GM21447 (cell line): ENCODE measurements around the gene HTR1D.

Experiments used
- ATAC-seq: cut with Tn5 transposase; IDR thresholded peaks from one replicate; pipeline ENCODE4 v1.9.1; 2021; ENCODE audit not compliant: unreplicated experiment

HTR1D gene

DNA sequence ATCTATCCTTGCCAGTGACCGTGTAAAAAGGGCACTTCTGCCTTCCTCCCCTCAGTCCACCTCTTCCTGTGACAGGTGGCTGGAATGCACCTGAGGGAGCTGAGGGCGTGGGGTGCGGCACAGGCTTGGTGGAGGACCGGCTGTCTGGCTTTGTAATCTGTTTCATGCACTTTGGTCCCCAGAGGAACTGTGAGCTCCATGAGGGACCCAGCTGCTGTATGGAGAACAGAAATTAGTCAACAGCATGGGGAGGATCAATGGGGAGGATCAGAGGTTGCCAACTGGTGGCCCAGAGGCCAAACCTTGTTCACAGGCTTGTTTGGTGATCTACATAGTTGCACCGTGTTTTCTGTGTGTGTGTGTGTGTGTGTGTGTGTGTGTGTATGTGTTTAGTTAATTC lies 29.7 kb downstream of the HTR1D start:
- ATAC-seq = no peak

DNA sequence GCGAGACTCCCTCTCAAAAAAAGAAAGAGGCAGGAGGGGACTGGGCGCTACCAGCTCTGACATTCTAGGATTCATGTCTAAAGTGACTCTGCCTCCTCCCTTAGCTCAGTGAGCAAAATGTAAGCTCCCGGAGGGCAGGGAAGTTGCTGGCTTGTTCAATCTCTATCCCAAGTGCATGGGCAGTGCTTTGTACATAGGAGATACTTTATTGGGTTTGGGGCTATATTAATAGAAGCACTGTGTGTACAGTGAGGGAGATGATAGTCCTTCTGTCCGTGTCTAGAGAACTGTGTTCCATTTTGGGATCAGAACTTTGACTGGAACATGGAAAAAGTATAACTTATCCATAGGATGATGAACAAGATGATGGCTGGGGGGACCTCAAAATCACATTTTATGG lies 31.9 kb downstream of the HTR1D start:
- no peak for ATAC-seq

DNA sequence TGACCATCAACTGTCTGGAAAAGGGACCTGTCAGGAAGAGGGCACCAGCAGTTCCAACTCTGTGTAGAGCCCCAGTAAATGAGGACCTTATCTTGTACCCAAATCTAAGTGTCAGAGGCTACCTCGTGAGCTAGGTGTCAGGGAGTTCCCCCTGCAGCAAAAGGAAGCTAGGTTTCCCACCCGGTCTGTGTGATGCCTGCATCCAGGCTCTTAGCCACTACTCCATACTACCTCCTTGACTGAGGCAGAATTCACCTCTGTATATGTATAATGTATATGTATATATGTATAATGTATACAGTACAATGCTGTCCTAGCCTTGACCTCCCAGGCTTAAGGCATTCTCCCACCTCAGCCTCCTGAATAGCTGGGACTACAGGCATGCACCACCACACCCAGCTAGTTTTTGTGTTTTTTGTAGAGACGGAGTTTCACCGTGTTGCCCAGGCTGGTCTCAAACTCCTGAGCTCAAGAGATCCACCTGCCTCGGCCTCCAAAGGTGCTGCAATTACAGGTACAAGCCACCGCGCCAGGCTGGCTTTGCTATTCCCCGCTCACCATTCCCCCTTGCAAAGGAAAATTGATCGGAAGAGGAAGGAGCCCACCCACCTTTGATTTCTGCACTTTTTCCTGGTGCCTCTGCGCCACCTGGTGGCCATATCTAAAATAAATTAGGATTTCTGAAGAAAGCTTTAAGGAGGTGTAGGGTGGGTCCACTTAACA lies 32.9 kb downstream of the HTR1D start:
- ATAC-seq = no peak

DNA sequence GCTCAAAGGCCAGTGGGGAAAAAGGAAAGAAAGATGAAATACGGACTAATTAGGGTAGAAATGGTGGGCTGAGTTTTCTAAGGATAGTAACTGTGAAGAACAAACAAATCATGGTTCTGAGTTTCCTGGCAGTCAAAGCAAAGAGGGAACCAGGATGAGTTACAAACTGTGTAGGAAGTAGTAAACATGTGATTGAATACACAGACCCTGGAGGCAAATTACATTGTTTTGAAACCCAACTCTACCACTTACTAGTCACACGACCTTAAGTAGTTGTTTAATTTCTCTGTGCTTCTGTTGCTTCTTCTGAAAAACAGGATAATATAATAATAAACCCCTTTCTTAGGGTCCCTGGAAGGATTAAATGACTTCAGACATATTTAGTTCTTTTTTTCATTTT lies 37.4 kb downstream of the HTR1D start:
- ATAC-seq = no peak

DNA sequence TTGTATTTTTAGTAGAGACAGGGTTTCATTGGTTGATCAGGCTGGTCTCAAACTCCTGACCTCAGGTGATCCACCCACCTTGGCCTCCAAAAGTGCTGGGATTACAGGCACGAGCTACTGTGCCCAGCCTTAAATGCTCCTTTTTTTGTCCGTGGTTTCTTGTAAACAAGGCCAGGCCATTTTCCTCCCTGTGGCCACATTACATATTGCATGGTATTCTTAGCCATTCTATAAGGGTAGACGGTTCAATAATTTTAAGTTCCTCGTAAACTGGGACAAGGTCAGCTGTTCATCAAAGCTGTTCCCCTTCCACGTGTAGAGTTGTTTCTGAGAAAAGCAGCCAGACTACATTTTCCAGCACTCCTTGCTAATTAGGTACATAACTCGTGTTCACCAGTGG lies 38.4 kb downstream of the HTR1D start:
- ATAC-seq = no peak

DNA sequence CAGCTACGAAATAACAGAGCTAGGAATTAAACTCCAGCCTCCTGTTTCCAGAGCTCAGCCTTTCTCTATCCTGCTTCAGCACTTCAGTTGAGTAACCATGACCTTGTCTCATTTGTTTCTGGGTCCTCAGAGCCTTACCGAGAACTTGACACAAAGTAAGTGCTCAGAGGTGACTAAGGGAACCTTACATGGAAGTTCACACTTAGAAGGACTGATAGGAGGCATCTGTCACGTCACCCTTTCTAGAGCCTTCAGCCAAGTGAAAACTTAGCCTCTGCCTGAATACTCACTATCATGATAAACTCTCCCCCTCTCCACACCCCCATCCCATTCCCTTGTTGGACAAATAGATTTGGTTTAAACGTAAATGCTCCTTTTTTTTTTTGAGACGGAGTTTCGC lies 38.9 kb downstream of the HTR1D start:
- ATAC-seq = no peak

DNA sequence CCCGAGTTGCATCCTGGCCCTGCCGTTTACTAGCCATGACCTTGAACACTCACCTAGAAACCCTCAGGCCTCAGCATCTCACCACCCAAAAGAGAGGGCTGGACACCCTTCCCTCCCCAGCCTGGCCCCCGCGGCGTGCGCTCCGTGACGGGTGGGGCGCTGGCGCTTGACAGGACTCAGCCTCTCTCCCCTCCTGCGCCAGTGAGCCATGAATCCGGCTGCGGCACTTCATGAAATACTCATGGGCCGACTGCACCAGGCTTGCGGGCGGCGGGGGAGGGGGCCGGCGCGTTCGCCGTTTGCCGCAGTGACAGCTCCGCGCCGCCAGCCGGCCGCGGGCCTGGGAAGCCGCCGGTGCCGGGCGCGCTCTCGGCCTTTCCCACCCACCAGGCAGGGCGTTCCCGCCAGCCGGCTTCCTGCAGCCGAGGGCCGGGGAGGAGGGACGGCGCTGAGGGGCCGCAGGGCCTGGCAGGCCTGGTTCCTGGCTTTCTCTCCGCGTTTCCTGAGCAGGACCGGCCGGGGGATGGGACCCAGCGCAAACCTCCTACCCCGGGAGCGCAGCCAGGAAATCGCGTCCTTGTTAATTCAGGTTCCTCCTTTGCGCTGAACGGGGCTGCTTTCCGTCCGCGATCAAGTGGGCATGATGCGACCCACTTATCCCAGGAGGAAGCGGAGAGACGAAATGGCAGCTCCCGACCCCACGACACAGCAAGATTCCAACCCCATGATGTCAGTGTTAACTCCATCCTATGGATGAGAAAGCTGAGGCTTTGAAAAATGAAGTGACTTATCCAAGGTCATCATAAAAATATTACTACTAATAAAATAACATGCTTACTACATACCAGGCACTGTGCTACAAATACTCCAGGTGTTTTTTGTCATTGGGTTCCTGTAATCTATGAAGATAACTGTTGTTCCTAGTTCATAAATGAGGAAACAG lies 39.6 kb downstream of the HTR1D start:
- ATAC-seq = peak; percentile 75

DNA sequence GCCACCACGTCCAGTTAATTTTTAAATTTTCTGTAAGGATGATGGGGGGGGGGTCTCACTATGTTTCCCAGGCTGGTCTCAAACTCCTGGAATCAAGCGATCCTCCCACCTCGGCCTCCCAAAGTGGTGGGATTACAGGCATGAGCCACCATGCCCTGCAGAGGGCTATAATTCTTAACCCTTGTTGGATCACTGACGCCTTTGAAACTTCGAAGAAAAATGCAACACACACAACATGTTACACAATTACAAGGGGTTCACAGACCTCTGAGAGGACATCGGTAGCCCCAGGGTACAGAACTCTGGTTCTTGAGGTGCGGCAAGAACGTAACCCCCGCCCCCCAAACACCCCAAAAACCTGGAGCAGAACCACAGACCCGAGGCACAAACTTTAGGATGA lies 40.3 kb downstream of the HTR1D start:
- no peak for ATAC-seq

DNA sequence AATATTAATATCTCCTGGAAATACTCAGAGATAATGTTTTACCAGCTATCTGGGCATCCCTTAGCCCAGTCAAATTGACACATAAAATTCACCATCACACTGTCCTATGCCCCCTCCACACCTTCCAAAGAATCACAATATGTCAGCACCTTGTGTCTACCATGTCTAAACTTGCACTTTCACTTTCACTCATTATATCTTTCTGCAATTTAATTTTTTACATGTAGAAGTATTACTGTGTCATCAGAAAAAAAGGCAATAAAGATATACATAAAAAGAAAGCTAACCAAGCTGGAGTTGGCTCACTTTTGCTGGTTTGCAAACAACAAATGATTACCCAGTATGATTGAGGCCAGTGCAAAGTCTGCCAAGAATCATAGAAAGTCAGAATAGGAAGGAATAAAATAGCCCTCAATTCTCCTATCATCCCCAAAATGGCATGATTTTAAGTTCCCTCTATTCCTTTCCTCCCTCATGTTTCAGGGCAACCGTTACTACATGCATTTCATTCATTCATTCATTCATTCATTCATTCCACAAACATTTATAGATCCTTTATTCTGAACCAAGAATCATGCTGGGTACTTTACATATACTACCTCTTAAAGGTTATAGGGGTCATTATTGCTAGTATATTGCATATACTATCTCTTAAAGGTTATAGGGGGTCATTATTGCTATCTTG lies 42.7 kb downstream of the HTR1D start:
- ATAC-seq = no peak

DNA sequence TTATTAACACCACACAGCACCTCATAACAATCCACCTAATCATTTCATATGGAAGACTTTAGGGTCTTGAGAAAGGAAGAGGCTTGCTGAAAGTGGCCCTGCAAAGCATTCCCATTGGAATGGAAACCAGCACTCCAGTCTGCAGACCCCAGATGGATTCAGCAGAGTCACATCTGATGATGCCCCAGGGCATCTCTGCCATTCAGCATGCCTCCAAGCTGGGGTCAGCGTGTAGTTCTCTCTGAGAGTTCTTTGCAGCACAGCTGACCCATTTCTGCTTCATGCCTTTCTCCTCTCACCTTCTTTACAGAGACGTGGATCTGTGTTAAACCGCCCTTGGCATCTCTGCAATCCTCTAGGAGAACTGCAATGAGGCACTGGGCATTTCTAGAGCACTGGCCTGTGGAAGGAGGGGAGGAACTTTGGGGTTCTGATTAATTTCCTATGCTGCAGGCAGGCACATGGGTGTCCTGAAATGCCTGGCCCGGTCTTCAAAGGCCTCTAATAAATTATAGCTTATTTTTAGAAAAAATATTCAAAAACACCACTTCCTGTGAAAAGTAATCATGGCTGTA lies 46.0 kb downstream of the HTR1D start:
- no peak for ATAC-seq

DNA sequence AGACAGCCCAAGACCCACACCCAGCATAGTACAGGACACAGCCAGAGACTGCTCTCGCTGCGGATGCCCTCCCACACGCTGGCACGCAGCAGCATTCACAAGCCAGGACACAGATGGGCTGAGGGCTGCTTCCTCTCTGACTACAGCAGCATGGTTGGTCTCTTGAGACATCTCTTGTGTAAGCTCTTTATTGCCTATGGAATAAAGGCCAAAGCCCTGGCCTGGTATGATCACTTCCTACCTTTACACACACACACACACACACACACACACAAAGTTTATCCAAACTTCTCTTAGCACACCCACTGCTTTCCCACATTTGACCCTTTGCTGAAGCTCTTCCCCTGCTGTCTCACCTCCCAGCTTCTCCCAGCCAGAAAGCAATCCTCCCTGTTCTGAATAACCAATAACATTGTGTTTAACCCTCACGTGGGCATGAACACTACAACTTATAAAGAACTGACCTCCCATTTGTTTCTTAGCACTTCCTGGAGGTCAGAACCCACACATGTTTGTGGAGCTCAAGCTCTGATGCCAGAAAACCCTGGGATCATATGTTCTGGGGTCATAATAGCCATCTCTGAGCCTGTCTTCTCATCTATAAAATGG lies 47.5 kb downstream of the HTR1D start:
- ATAC-seq = no peak

DNA sequence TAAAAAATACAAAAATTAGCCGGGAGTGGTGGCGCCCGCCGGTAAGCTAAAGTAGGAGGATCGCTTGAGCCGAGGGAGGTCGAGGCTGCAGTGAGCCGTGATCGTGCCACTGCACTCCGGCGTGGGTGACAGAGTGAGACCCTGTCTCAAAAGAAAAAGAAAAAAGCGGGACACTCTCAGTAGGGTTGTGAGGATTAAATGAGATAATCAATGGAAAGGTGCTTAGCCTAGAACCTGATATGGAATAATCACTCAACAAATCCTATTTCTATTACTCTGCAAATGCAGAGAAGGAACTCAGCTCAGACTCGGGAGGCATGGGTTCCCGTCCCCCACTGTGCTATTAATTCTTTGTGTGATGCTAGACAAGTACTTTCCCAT lies 48.1 kb downstream of the HTR1D start:
- no peak for ATAC-seq

DNA sequence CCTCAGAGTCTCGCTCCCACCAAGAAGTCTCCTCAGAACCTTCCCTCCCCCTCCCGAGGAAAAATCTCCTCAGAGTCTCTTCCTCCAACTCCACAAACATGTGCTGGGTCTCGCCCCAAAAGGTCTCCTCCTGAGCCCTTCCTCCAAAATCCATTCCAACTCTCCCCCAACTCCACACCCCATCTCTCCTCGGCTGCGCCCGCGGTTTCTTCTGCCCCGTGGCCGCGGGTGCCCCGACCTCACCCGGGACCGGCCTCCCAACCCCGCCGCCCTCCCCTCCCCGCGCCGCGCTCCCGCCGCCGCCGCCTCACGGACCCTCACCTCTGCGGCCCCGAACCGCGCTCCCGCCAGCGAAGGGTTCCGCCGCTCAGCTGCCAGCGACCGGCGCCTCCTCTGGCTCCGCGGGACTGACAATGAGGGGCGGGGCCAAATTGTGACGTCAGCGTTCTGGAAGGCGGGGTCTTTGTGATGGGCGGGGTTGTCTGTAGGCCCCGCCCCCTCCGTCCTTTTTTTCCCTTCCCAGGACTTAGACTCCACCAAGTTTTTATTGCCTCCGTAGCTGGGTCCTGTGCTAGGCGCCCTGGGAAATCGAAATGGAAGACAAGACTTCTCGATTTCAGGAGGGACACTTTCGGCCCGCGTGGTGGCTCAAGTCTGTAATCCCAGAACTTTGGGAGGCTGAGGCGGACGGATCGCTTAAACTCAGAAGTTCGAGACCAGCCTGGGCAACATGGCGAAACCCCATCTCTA lies 48.7 kb downstream of the HTR1D start, which contains the start of gene LUZP1:
TSS of gene LUZP1 (minus strand) at position 412 of the 750 bp plus-strand sequence.
- peak; percentile 58 for ATAC-seq

DNA sequence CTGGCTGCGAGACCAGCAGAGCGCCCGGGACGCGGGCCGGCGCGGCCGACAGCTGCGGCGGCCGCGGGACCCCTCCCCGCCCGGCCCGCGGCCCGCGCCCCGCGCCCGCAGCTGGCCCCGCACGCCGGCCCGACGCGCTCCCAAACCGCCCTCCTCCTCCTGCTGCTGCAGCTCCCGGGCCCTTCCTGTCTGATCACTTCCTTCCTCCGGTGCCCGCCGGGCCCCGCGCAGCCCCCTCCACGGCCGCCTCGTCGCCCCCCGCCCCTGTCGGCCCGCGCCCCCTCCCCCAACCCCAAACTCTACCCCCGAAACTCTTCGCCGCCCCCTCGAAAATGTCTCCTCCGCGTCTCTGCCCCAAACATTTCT lies 49.2 kb downstream of the HTR1D start:
- no peak for ATAC-seq

DNA sequence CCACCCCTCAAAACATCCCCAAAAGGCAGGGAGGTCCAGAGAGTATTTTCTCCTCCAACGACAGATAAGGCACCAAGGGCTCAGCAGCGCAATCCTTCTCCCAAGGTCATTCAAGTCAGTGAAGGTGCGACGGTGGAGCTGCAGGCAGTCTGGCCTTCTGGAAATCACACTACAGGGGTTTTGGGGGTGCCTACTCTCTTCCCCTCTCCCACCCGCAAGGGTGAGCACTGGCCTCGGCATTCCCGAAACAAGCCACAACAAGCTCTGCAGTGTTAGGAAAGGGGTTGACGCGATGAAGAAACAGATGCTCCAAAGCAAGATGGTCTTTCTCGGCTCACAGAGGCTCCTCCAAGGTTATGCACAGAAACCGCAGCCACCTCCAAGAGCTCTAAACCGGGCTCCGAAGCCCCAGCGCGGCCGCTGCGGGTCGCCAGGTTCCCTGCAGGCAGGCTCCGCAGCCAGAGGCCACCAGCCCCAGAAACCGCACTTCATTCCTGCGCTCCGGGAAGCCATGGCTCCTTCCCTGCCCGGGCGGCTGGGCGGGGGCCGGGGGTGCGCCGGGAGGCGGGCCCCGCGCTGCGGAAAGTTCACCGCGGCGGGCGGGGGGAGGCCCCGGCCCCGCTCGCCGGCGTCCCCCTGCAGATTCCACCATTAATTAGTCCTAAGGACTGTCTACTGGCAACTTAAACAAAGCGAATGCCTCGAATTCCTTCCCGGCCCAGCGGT lies 49.8 kb downstream of the HTR1D start:
- ATAC-seq = no peak

DNA sequence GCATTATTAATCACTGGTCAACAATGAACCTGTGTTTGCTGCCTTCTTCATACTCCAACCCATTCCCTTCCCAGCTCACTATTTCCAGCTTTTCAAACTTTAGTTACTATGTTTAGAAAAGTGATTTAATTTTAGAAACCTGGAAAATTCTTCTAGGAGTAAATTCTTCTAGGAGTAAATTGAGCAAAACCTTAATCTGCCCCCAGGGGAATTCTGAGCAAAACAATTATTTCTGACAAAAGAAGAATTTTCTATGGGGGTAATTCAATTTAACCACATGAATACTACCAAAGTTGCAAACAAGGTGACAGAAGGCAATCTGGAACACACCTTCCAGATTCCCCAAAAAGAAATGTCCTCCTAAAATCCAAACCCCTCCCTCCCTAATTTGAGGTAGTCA lies 50.4 kb downstream of the HTR1D start:
- no peak for ATAC-seq

DNA sequence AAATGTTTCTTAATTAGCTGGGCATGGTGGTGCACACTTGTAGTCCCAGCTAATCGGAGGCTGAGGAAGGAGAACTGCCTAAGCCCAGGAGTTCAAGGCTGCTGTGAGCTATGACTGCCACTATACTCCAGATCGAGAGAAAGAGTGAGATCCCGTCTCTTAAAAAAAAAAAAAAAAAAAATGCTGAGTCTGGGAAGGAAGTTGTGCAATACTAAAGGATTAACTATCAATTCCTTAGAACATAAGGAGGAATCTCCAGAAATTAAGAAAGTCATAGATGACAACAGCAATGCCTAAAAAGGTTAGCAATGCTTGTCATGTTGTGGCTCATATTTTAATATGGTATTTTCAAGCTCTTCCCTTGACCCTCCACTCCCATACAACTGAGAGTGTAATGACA lies 53.9 kb downstream of the HTR1D start:
- ATAC-seq = no peak

DNA sequence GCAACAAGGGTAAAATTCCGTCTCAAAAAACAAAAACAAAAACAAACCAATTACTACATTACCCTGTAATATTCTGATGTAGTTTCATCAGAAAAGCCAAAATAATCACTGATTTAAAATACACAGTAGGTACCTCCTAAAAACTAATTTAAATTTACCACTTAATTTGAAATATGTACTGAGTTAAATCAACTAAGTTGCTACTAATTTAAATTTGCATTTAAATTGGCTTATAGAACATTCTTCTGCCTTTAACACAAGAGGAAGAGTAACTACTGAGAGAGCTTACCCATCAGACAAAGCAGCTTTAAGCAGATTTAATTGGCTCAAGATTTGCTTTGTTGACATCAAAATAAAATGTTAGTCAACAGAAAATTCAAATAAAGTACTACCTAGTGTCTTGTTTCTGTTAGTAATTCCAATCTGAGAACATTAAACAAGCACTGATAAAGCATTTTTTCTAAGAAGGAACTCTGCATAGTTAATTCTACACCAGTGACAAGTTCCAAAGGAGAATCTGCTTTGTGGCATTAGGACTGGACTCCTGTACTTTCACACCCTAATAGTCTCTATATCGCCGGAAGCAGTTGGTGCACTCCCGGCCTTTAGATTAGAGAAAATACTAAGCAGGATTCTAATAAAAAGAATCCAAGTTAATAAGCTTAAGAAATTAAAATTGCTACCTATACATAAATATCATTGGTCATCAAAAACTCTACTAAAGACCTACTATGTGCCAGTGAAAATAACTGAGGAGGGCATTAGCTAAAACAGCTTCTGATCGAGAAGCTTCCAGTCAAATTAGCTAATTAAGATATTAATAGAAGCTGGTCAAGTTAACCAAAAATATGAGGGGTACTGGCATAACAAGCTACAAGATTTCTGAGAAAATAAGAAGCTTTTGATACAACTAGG lies 57.1 kb downstream of the HTR1D start:
- ATAC-seq = no peak

DNA sequence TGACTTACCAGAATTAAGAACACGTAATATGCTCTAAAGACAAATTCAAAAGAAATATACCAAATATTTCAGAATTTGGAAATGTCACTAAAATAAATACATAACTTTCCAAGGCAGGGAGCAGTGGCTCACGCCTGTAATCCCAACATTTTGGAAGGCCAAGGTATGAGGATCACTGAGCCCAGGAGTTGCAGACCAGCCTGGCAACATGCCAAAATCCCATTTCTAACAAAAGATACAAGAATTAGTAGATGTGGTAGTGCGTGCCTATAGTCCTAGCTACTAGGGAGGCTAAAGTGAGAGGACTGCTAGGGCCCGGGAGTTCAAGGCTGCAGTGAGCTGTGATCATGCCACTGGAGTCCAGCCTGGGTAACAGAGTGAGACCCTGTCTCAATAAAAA lies 60.4 kb downstream of the HTR1D start:
- no peak for ATAC-seq
